ENCODE data around the gene PPP1R10. TPM values are rescaled to one million over a fixed set of nuclear protein-coding genes. Genes with fewer than 3 reads are reported as not detected.
"Not testable (repeated sequence)": the region's sequence is repeated elsewhere in the genome, so short reads cannot be mapped to it uniquely, and the experiment has no call there.

The PPP1R10 gene
- 14.8 and 15.9 TPM in 2 replicates for total RNA-seq (2014; rRNA removed; shearing (Covaris generic))

DNA sequence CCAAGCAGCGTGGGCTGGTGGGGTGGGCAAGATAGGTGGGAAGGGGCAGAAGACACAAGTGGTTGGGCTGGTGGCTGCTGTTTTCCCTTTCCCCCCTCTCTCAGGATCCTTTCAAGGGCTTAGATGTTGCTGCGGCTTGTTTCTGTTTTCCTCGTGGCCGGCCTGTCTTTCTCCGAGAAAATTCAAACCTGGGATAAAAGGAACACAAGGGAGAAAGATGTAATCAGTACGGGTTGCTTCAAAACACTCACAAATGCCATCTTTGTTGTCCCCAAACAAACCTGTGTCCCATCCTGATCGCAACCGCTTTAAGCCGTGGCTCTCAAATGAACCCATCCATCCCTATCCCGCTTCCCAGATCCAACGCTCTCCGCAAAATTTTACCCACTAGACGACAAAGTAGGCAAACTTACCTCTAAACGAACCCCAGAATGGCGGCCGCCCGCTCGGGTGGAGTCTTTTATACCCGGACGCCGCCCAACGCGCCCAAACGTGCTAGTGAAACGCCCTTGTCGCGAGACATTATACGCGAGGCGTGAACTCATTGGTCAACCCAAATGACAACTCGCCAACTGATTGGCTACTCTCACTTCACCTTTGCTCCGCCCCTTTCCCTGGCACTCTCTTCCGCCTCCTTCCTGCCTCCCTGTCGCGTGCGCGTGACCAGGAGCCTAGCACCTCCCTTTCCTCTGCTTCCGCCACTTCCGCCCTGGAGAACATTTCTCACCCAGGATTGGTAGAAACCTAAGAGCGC is at the start of gene PPP1R10:
Gene PPP1R10 (minus strand): TSS at position 433 of the 754 bp plus-strand sequence. CDS start 7,299 bp downstream, outside the sequence.
- DNase-seq (ENCODE audit: low spot score) = peak; percentile 100

DNA sequence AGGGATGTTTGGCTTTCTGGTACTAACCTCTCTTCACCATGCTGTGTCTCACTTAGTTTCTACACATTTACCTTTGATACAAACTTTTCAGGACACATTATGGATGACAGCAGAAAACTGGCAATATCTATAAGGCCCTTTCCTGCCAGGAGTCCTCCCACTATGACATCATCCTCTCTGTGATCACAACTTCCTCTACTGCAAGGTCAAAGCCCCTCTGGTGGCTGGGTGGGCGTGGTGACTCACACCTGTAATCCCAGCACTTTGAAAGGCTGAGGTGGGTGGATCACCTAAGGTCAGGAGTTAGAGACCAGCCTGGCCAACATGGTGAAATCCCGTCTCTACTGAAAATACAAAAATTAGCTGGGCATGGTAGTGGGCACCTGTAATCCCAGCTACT is 49.3 kb upstream of the PPP1R10 start:
- DNase-seq (ENCODE audit: low spot score) = not testable (repeated sequence)

DNA sequence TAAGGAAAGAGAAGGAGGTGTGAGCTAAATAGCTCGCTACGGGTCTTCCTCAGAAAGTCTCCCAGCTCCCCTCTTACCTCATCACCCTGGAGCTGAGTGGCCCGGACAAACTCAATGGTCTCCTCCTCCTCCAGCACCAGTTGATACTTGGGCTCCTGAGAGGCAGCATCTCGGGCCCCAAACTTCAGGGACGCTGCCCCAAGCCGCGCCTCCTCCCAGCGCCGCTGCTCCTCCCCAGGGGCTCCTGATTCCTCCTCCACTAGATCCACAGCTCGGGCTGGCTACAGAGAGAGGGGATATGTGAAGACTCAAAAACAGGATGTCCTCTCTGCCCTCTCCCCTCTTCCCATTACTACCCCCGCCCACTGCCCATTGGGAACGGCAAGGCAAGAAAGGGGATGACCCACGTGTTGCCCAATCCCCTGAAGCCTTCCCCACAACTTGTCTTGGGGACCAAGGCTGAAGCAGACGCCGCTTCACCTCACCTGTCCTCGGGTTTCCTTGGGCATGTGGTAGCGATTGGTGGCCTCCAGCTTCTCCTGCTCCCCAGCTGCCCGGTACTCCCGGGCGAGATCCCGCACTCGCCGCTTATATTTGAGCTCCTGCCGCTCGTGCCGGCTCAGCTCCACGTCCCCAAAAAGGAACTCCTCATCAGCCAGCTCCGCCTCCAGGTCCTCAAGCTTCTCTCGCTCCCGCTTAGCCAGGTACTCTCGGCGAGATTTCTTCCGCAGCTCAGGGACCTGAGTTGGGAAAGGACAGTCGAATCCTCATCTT is 48.1 kb upstream of the PPP1R10 start:
- DNase-seq (ENCODE audit: low spot score) = no peak

DNA sequence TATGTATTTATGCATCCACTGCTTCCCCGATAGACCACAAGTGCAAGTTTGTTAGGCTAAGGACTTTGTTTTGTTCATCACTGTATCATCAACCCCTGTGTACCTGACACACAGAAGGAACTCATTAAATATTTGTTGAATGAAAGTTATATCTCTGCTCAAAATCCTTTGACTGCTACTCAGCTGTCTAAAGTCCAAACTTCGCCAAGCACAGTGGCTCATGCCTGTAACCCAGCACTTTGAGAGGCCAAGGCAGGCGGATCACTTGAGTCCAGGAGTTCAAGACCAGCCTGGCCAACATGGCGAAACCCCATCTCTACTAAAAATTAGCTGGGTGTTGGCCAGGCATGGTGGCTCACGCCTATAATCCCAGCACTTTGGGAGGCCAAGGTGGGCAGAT is 40.9 kb upstream of the PPP1R10 start:
- not testable (repeated sequence) for DNase-seq (ENCODE audit: low spot score)

DNA sequence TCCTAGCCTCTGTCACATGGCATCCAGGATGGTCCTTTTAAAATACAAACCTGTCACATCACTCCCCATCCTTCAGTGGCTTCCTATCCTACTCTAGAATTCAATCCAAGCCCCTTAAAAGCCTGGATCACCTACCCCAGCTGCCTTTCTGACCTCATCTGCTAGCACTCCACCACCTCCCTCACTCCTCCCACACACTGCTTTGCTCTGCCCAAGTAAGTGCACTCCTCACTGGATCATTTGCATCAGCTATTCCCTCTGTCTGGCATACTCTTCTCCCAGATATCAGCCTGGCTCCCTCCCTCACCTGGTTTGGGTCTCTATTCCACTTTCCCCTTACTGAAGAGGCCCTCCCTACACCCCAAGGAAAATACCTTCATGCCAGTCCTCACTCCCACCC is 40.4 kb upstream of the PPP1R10 start:
- DNase-seq (ENCODE audit: low spot score) = no peak

DNA sequence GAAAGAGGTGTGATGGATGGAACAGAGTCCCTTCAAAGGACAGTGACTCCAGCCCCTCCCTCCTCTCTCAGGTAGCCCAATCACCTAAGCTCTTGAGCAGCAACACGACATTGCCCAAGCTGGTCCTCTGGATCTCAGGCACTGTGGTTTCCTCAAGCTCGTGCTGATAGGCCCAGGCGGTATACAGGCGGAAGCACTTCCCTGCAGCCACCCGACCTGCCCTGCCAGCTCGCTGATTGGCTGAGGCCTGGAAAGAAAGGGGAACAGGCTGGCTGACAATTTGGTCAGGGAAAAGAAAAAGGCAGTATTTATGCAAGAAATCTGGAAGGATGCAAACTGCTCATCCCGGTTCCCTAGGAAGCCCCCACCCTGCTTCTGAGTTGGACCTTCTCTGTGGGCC is 39.5 kb upstream of the PPP1R10 start:
- no peak for DNase-seq (ENCODE audit: low spot score)

DNA sequence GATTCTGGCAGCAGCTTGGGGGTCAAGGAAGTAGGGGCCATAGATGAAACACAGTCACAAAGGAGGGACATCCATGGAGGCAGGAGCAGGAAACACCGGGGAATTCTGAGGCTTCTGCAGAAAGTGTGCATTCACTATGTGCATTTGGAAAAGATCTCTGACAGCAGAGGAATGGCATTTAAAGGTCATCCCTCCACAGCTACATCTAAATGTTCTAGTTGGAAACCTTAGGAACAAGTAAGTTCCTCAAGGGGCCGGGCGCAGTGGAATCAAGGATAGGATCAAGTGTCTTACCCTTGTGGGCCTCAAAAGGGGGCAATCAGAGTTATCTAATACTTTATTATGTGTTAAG is 38.7 kb upstream of the PPP1R10 start:
- no peak for DNase-seq (ENCODE audit: low spot score)

DNA sequence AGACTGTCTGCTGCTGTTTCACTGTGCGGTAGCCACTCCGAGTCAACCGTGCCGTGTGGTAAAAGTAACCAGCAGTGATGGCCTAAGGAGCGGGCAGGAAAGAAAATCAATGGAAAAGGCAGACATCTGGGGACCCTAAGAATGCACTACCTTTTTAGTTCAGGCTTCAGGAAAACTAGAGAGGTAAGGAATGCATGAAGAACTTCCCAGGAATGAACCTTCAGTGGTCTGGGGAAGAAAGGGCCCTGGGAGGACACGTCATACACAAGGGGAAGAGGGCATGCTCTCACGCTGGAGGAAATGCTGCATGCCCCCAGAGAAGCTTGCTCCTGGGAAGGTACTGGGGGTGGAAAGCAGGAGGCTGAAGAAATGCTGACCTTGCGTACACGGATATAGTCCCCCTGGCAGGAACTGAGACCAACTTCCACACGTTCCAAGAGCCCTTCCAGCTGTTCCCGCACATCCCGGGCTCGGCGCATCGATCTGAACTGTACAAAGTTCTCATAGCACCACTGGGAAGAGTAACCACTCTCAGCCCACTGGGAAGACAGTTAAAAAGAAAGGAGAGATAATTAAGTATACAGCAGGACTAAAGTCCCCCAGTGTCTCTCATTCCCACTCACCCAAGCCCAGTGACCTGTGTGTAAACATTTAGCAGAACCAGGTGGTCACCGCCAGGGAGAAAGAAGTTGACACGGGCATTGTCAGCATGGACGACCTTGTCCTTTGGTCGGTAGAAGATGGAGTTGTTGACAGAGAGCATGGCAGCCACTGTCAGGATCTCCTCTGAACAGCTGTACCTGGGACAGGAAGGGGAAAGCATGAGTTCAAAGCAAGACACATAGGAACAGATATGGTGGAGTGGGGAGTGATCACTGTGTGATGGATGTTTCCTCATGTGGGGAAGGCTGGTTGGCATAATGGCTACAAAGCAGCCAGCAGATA is 38.0 kb upstream of the PPP1R10 start:
- no peak for DNase-seq (ENCODE audit: low spot score)

DNA sequence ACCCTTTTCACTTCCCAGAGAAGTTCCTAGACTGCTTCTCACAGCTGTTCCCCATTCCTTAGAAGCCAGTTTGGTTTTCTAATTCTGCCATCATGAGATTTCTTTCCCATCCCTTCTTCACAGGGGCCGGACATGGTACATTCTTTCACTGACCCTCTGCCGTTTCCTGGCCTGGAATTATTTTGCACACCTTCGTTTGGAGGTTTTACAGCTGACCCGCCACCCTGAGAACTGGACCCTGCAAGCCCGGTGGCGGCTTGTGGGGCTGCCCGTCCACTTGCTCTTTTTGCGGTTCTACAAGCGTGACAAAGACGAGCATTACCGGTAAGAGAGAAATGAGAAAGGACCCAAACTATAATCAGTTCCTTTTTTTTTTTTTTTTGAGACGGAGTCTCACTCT is 34.1 kb upstream of the PPP1R10 start:
- no peak for DNase-seq (ENCODE audit: low spot score)

DNA sequence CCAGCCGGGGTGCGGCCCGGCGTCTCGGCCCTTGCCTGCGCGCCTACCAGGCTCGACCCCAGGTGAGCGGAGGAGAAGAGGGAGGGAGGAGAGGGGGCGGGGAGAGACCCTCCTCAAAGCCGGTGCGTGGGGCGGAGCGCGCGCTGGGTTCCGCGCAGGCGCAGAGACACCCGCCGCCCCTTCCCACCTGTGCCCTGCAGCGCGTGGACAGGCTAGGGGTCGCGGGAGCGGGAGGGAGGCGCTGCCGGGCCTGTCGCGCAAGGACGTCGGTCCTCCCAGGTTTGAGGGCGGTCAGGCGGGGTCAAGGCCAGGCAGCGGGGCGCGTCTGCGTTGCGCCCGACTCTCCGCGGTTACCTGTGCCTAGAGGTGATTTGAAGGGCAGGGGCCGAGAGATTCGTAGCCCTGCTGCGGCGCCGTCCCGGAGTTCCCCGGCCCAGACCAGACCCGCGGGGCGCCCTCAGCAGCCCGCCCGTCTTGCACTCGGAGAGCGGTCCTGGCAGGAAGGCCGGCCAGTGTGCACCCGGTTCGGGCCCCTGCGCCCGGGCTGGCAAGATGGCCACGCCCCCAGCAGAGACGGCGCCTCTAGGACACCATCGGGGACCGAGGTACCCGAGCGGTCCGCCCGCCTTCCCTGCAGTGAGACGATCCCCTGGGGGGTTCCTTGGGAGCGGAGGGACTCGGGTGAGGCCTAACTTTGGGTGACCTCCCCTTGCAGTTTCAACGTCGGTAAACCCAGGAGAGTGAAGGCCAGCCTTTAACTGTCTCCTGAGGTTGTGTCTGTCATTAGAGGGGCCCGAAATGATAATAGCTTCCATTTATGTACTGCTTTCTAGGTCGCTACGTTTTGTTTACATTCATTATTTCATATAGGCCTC is 30.4 kb upstream of the PPP1R10 start:
- peak; percentile 49 for DNase-seq (ENCODE audit: low spot score)

DNA sequence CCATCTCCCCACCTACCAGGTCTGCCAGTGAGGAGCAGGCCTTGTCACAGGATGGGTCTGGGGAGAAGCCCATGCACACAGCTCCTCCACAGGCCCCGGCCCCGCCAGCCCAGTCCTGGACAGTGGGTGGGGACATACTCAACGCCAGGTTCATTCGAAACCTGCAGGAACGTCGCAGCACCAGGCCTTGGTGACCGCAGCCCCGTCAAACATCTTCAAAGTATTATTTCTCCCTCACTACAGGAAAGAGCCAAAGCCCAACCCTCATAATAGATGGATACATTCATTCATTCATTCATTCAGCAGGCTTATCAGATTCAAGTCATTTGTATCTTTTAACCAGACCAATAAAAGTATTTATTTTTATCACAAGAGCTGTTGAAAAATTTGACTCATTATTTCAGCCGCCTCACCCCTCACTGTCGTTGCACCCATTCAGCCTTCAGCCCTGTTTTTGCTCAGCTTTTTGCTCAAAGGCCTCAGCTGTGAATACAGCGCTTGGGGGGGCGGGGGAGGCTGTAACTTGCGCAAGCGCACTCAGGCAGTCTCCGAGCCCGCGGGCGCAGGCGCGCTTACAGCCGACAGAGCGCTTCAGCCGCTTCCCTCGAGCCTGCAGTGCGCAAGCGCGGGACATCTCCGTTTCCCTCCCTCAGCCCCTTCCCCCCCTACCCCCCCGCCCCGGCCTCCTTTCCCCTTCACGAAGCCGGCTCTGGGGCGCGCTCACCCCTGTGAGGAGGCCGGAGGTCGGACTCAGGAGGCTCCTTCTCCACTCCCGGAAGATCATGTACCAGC is 29.6 kb upstream of the PPP1R10 start, which contains the start of gene C6orf136:
Gene C6orf136 (plus strand): TSS at position 684 of the 792 bp plus-strand sequence. CDS start 99 bp downstream, at position 783.
- peak; percentile 91 for DNase-seq (ENCODE audit: low spot score)

DNA sequence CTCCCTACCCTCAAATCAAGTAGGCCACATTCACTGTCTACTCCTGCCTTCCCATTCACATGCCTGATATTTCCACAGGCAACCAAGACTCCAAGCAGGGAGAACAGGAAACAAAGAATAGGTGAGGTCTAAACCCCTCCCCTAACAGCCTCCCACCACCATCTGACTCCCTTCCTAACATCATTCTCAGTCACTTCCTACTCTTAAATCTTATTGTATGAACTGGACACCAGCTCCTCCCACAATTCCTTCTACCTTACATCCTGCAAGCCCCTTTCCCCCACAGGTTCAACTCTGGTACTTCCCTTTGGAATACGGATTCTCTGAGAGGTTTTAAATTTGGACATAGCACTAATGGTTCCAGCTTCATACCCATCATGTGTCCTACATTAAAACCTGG is 28.9 kb upstream of the PPP1R10 start:
- DNase-seq (ENCODE audit: low spot score) = no peak

DNA sequence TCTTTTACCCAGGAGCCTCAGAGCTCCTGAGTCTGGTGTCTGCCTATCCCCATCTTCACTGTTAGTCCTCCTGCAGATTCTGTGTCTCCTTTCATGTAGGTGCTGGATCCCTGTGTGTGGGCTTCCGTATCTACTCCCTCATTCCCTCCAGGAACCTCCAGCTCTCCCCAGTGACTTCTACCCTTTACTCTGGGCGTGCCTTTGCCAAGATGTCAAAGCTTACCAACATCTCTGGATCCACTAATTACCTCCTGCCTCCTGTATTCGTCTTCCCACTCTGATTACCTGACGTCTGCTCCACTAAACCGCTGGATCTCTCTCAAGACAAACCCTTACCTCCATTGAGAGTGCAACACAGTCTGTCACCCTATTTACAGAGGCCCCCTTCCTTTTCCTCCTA is 27.7 kb upstream of the PPP1R10 start:
- no peak for DNase-seq (ENCODE audit: low spot score)

DNA sequence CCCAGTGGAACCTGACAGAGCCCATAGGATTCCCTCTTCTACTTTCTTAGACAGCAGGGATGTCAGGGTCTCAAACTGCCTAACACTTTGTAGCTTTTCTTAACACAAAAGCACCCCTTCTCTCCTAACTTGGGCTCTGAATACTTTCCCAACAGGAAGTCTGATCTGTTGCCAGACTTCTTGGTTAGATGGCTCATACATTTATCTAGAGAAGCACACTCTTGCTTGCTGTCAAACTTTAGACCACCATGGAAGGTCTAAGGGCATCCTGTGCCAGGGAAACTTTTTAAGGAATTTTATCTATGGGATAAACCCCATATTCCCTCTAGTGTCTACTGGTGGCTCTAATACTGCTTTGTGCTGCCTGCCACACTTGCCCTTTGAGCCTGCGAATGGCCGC is 26.6 kb upstream of the PPP1R10 start:
- no peak for DNase-seq (ENCODE audit: low spot score)

DNA sequence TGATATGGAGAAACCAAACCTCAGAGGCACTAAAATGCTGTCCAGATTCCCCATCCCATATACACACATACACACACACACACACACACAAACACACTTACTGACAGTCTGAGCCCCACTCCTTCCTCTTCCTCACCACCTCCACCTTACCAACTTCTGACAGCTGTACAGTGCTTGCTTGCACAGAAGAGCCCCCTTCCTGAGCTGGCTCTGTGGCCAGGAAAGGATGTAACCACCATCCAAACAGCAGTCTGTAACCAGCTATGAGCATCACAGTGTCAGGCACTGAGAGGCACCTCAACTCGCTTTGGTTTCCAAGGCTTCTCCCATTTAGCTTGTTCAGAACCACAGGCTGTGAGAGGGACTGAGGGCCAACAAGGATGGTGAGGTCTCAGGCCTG is 24.0 kb upstream of the PPP1R10 start:
- no peak for DNase-seq (ENCODE audit: low spot score)

DNA sequence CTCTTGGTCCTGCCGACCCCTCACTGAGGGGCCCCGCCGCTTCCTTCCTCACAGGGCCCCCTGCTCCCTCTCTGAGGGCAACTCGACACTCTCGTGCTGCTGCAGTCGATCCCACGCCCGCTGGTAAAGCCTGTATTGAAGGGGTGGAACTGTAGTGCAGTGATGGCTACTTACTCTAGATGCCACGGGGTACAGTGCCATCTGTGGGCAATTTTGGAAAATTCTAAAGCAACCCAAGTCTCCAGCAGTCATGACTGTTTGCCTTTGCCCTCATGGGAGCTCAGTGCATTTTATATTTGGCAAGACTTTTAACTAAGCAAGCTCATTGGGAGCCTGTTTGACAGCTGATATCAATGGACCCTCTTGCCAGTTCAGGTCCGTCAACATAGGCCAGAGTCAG is 23.4 kb upstream of the PPP1R10 start:
- no peak for DNase-seq (ENCODE audit: low spot score)

DNA sequence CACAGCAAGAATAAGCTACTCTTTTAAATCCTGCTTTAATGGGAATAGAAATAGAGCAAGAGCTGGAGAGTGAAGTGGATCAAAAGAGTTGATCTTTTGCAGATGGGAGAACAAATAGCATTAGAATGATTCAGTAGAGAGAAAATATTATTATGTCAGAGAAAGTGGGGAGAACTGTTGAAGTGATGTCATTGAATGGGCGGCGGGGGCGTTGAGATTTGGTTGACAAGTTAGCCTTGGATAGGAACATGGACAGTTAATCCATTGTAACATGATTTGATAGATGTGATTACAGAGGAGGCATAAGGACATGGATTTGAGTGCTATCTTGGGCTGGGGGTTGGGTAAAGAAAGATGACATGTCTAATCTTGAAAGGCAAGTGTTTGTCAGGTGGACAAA is 18.8 kb upstream of the PPP1R10 start:
- no peak for DNase-seq (ENCODE audit: low spot score)

DNA sequence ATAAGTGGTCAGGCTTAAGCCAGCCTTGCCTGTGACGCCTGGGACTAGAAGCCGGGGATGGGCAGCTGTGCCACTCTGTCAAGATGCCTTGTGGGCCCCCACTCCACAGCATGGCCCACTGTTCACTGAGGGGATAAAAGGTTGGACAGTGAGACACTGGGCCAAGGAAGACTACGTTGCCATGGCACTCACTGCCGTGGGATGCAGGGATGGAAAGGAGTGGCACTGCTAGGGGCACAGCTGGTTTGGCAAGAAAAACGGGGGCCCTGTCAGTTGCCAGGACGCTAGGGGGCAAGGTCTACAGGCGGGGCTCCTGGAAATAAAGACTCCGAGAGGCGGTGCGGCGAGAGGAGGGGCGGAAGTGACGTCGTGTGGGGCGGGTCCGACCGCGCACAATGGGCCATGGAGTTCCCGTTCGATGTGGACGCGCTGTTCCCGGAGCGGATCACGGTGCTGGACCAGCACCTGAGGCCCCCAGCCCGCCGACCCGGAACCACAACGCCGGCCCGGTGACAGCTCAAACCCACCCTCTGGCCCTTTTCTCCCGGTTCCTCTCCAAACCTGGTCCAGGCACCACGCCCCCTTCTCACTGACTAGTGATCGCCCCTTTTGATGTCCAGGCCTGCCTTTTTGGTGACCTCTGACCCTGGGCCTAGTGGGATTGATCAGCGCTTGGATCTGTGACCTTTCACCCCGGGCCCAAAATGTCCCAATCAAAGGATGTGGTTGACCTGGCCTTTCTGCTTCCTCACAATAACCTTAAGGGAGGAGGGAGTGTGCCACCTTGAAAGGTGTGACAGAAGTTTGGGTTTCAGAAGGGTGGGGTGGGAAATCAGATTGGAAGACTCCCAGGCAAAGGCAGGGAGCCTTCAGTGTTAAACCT is 9.7 kb upstream of the PPP1R10 start, which contains the start of gene ATAT1:
Gene ATAT1 (plus strand): TSS at position 391 of the 883 bp plus-strand sequence.
- DNase-seq (ENCODE audit: low spot score) = peak; percentile 76

DNA sequence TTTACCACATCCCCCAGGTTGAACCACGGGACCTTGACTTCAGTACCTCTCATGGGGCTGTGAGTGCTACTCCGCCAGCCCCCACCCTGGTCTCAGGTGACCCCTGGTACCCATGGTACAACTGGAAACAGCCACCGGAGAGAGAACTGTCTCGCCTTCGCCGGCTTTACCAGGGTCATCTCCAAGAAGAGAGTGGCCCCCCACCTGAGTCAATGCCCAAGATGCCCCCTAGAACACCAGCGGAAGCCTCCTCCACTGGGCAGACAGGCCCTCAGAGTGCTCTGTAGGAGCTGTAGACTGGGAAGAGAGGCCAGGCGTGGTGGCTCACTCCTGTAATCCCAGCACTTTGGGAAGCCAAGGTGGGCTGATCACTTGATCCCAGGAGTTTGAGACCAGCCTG is 8.5 kb upstream of the PPP1R10 start:
- DNase-seq (ENCODE audit: low spot score) = no peak
